ENCODE data around the gene KRTAP5-2.
"Not testable (repeated sequence)": the region's sequence is repeated elsewhere in the genome, so short reads cannot be mapped to it uniquely, and the experiment has no call there.

- not testable (repeated sequence) for TF ChIP-seq POLR2AphosphoS5, POLR2A, CTCF (IDR thresholded peaks at IDR 0.05)
These were observed 9.8 kb upstream of the KRTAP5-2 start for GRCh38 chr11:1607901-1608300.
